Cardiac atrium fibroblast (primary cell): ENCODE data around the gene TPRX2. TPM values are rescaled to one million over a fixed set of nuclear protein-coding genes. Genes with fewer than 3 reads are reported as not detected.

Source experiments
- total RNA-seq: library from RNA; depleted of rRNA; stranded (reverse); fragments of >200 nt; gene quantifications from 2 replicates; pipeline ENCODE4 v1.2.3, GENCODE V29; 2015

The TPRX2 gene
- not detected in 2 replicates for total RNA-seq

GRCh38 chr19:47858646-47859285 lies at the start of gene TPRX2:
TPRX2 (plus strand) TSS chr19:47859235; CDS start chr19:47859247, 12 bp downstream.

GRCh38 chr19:47821460-47822020 lies 37.5 kb upstream of the TPRX2 start, which contains the start of gene CRX:
CRX (plus strand) TSS chr19:47821937; CDS start chr19:47834444, 12,507 bp downstream.

GRCh38 chr19:47886010-47886559 lies 27.1 kb downstream of the TPRX2 start, which contains the start of gene SULT2A1:
SULT2A1 (minus strand) TSS chr19:47886315; CDS start chr19:47886257, 58 bp downstream.

Other genes starting within 250 kb of the TPRX2 start
- 261 and 300 TPM in 2 replicates for gene EHD2, start 145.8 kb upstream of the TPRX2 start, total RNA-seq
- gene NOP53, start 113.7 kb upstream of the TPRX2 start, total RNA-seq, result 167 and 243 TPM in 2 replicates
- gene SELENOW, start 80.5 kb upstream of the TPRX2 start, total RNA-seq, result 400 and 424 TPM in 2 replicates
- gene TPRX1, start 54.7 kb upstream of the TPRX2 start, total RNA-seq, result not detected in 2 replicates
- gene CRX, start 37.3 kb upstream of the TPRX2 start, total RNA-seq, result not detected in 2 replicates
- not detected in 2 replicates for gene SULT2A1, start 27.1 kb downstream of the TPRX2 start, total RNA-seq
- not detected in 2 replicates for gene BSPH1, start 132.9 kb downstream of the TPRX2 start, total RNA-seq
- gene ELSPBP1, start 135.4 kb downstream of the TPRX2 start, total RNA-seq, result not detected in 2 replicates
- gene CABP5, start 184.8 kb downstream of the TPRX2 start, total RNA-seq, result not detected in 2 replicates